Amygdala (tissue), 56 donors: ENCODE measurements around the gene DDX31.
"Not testable (repeated sequence)": the region's sequence is repeated elsewhere in the genome, so short reads cannot be mapped to it uniquely, and the experiment has no call there.

Source experiments
- DNase-seq, 56 donors: peaks; one replicate each; lab custom pipeline; 2025; lab: John Stamatoyannopoulos, UW

Gene DDX31

DNA sequence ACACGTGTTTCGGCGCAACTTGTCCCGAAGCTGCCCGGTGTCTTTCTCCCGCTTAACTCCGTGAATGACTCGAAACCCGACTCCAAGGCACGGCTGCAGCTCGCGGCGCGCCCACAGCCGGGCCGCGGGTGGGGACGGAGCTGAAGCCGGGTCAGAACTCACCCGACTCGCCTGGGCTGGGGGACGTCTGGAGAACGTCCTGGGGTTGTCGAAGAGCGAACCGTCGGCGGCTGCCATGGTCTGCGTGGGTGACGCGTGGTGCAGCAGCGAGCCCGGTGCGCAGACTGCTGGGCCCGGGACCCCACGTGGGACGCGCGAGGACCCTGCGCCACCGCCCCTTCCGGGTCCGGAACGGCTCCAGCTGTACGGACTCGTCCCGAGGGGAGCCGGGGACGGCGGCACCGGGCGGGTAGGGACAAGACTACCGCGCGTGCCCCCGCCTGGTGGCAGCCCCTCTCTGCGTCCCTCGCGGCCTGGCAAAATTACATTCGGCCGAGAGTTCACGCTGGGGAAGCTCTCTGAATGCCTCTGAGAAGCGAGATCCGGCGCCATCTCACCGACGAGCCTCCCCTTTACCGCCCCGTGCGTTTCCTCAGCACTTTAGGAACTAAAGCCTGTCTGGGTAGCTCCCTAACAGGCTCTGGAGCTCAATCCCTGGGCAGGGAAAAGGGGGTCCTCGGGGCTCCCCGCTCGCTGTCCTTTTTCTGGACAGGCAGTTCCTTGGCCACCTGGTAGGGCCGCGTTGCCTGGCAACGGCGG, at the start of gene DDX31:
Gene DDX31 (minus strand): TSS at position 286 of the 759 bp plus-strand sequence. CDS start 49 bp downstream, at position 237.
- peak; percentile 14 to 88 (median 76) for DNase-seq

GRCh38 chr9:132718381-132718928, 48.7 kb upstream of the DDX31 start:
- not testable (repeated sequence) for DNase-seq

GRCh38 chr9:132717326-132717945, 47.7 kb upstream of the DDX31 start:
- no peak for DNase-seq

DNA sequence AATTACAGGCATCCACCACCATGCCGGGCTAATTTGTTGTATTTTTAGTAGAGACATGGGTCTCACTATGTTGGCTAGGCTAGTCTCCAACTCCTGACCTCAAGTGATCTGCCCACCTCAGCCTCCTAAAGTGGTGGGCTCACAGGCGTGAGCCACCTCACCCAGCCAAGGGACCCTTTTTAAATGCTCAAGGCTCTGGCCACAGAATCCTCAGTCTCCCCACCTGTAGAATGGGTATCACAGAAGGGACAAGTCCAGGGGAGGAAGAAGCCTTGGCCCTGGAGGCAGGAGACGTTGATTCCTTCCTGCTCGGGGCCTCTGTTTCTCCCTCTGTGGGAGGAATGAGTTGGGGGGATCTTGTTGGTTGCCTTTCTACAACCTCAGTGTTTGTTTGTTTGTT, 46.2 kb upstream of the DDX31 start:
- no peak for DNase-seq

GRCh38 chr9:132712753-132713152, 43.0 kb upstream of the DDX31 start:
- no peak for DNase-seq

- DNase-seq = no peak
These were observed 42.1 kb upstream of the DDX31 start for GRCh38 chr9:132711846-132712245.

DNA sequence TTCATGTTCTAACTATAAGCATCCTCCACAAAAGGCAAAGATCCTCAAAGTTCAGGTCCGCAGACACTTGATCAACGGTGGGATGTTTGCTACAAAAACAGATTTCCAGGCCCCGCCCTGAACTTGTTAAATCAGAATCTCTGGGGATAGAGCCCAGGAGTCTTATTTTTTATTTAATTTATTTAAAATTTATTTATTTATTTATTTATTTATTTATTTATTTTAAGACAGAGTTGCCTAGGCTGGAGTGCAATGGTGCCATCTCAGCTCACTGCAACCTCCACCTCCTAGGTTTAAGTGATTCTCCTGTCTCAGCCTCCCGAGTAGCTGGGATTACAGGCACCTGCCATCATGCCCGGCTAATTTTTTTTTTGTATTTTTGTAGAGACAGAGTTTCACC, 41.4 kb upstream of the DDX31 start:
- not testable (repeated sequence) for DNase-seq

- no peak for DNase-seq
These were observed 40.5 kb upstream of the DDX31 start for GRCh38 chr9:132710333-132710732.

- DNase-seq = no peak
These were observed 39.1 kb upstream of the DDX31 start for GRCh38 chr9:132708769-132709430.

DNA sequence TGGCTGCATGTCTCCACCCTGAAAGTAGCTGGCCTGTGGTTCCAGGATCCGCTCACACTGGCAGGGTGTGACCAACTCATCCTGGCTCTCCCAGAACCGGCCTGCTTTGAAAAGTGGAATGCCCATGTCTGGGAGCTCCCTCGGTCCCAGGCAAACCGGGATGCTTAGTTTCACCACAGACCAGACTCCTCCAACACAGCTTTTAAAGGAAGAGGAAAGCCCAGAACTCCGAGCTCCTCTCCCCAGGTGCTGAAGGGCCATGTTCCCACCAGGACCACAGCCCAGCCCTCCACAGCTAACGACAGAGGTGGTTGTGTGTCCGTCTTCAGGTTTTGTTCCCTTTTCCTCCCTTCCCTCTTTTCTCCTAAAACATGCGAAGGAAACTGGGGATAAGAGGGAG, 38.5 kb upstream of the DDX31 start:
- no peak for DNase-seq

DNA sequence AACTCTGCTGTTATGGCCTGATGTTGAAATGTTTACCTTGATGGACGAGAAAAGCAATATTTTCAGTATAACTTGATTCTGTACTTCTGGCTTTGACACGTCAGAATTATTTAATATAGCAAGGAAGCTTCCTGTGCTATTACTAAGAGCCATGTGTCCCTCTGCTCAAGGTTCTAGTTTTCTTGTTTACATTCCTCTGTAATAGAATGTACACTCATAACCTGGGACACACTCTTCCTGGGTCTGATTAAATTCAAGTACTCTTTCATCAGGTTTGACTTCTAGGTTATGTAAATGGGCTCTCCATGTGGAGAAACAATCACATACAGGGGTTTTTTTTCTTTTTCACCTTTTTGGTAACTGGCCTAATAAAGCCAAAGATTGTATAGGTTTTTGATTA, 33.6 kb upstream of the DDX31 start:
- DNase-seq = no peak

DNA sequence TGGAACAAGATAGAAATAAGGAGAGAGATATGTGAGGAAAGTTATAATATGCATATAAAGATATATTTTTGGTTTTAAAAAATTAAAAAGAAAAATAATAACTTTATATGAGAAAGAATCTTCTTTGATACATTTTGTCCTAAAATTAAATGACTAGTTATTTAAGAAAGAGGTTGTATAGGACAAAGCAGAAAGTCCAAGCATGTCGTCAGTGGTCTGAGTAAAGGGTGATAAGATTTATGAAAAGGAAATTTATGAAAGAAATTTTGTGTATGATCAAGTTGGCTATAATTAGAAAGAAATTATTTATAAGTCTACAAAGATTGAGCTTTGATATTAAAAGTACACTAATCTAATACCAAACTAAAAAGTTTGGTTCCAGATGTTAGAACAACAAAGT, 32.5 kb upstream of the DDX31 start:
- DNase-seq = no peak

DNA sequence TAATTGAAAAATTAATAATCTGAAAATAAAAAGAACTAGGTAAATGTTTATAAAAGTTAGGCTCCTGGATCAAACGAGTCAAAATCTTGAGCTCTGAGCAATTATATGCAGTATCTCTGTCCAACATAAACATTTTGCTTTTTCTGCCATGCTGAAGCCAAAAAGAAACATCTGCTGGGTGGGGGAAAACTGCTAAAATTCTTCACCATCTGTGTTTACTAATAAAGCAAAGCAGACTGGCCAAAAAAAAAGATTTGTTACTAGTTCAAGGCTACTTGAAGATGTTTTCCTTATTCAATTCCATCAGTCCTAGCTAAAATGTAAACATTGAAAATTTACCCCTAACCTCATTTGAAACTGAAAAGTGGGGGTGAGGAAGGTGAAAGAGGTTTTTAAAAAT, 30.2 kb upstream of the DDX31 start:
- peak in 1 of 56 donors; percentile 3 for DNase-seq

DNA sequence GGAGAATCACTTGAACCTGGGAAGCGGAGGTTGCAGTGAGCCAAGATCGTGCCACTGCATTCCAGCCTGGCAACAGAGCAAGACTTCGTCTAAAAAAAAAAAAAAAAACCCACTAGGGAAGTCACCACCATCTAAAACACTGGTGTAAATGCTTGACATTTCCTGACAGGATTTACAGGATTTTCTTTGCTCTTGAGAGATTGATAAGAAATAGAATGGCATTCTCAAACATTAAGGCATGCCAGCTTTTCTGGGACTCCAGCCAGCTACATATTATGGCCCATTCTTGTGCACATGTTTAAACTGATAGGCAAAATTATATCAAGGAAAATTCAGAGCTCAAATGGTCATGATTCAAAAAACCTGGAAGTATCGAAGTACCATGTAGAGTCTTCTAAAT, 29.2 kb upstream of the DDX31 start:
- DNase-seq = peak in 1 of 56 donors; percentile 35

DNA sequence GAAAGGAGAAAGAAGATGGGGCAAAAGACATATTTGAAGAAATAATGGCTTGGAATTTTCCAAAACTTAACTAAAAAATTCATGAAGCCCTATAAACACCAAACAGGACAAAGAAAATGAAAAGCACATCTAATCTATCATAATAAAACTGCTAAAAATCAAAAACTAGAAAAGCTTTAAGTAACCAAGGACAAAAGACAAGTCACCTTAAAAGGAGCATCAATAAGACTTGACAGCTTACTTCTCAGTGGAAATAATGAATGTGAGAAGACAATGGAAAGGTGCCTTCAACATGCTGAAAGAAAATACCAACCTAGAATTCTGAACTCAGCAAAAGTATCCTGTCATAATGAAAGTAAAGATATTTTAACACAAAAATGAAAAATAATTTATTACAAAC, 27.4 kb upstream of the DDX31 start:
- DNase-seq = no peak

DNA sequence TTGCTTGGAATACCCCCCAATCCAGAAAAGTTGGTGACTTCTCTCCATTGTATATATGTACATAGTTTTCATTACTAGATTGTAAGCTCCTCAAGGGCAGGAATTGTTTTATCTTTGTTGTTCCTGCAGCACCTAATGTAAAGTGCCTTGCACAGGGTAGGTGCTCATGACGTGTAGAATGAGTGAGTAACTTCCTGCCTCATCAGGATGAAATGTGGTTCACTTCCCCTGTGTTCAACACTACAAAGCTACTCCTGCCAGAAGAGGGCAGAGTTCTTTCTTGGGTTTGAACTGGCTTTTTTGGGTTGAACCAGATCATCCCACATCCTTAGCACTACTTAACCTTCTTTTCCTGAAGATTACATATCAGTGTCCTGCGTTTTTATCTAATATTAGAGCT, 24.4 kb upstream of the DDX31 start:
- no peak for DNase-seq

GRCh38 chr9:132690696-132691095, 20.9 kb upstream of the DDX31 start:
- no peak for DNase-seq

DNA sequence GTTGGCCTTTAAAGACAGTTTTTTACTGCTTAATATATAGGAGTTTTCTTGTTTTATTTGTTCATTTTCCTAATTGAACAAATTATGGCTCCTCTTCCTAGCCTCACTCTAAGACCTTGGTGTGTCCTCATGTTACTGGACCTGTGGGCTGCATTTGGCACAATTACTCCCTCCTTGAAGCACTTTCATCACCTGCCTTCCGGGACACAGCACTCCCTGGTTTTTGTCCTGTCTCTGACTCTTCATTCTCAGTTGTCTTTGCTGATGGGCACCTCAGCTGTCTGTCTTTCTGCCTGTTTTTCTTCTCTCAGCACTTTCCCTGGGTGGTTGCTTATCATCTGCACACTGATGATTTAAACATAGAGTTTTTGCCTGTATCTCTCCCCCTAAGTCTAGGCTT, 14.1 kb upstream of the DDX31 start:
- DNase-seq = no peak

- no peak for DNase-seq
These were observed 11.8 kb upstream of the DDX31 start for GRCh38 chr9:132681561-132681960.

DNA sequence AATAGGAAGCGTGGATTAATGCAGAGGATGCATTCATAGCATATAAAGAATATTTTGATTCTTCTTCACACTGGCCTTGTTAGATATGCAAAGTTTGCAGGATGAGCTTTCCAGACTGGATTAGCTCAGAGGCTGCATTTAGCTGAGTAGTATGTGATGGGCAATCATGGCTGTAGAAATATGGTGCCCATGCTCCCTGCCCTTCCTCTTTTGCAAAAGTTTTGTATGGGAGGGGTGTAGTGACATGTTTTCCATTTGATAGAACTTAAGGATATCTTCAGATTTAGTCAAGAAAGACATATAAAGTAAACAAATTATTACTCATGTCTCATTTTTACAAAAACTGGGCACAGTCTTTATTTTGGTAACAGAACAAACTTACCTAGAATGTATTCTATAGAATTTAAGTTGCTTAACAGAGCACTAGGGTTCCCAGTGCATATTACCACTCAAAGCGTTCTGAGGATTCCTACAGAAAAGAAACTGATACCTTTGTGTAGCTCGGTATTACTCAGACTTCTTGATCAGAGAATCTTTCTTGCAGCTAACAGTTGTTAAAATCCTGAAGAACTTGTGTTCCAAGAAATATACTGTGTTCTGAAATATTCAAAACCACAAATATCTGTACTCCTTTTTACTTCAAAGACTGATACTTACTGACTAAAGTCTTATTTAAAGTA, 10.3 kb upstream of the DDX31 start:
- no peak for DNase-seq

- no peak for DNase-seq
These were observed 8.2 kb upstream of the DDX31 start for GRCh38 chr9:132677976-132678375.
